ENCODE results near the gene AP3S2. TPM values are rescaled to one million over a fixed set of nuclear protein-coding genes. Genes with fewer than 3 reads are reported as not detected.

Gene AP3S2
- total RNA-seq, 4 donors from 2014 or later = 20.8 to 36.0 (median 23.8) TPM

DNA sequence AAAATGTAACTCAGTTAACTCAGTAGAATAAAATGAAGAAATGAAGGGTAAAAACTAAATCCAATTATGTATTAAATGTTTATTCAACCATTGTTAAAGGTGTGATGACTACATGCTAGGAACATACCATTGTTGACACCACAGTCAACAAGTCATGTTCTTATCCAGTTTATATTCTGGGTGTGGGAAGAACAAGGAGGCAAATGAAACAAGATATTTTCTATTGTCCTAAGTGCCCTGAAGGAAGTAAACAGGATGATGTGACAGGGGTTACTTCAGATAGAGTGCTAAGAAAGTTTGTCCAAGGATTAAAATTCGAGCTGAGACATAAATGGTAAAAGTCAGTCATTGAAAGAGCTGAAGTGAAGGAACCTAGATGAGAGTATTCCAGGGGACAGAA lies 13.1 kb downstream of the AP3S2 start:
- no peak for TF ChIP-seq POLR2A (IDR thresholded peaks at IDR 0.05)
- TF ChIP-seq CTCF (IDR thresholded peaks at IDR 0.05) = no peak
- no peak for DNase-seq (ENCODE audit: low spot score in 2 of 2)
- intact Hi-C loops (cut with DNase I; ENCODE audit: low total_unique reads) = no loop called here
- no peak overlapping the region for H3K4me3 ChIP-seq (ENCODE audit: low read depth, poor library complexity, severe bottlenecking)
- WGBS, 2 donors = 69 to 76% methylated on average over 1 of the region's 1 CpG

DNA sequence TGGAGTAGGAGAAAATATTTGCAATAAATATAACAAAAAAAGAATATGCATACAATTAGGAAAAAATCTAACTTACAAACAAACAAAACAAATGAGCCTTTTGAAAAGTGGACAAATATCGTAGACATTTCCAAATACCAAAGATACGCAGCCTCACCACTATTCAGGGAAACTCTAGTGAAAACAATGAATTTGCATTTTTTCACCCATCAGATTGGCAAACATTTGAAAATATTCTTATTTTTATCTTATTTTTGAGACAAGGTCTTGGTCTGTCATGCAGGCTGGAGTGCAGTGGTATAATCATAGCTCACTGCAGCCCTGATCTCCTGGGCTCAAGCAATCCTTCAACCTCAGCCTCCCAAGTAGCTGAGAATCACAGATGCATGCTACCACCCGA lies 15.5 kb downstream of the AP3S2 start:
- 78 to 84% methylated on average over 3 of the region's 3 CpGs for WGBS, 2 donors
- intact Hi-C loops (cut with DNase I; ENCODE audit: low total_unique reads) = no loop called here
- TF ChIP-seq CTCF (IDR thresholded peaks at IDR 0.05) (no peak), POLR2A (IDR thresholded peaks at IDR 0.05) (no peak)
- H3K4me3 ChIP-seq (ENCODE audit: low read depth, poor library complexity, severe bottlenecking) = no peak overlapping the region
- no peak for DNase-seq (ENCODE audit: low spot score in 2 of 2)

GRCh38 chr15:89877083-89877425 lies 16.7 kb downstream of the AP3S2 start:
- 77 to 85% methylated on average over 2 of the region's 2 CpGs for WGBS, 2 donors
- DNase-seq (ENCODE audit: low spot score in 2 of 2) = no peak
- intact Hi-C loops (cut with DNase I; ENCODE audit: low total_unique reads) = no loop called here
- H3K4me3 ChIP-seq (ENCODE audit: low read depth, poor library complexity, severe bottlenecking) = no peak overlapping the region
- no peak for TF ChIP-seq CTCF (IDR thresholded peaks at IDR 0.05)
- TF ChIP-seq POLR2A (IDR thresholded peaks at IDR 0.05) = no peak

- DNase-seq (ENCODE audit: low spot score in 2 of 2) = no peak
- no peak for TF ChIP-seq POLR2A (IDR thresholded peaks at IDR 0.05)
- no peak for TF ChIP-seq CTCF (IDR thresholded peaks at IDR 0.05)
- intact Hi-C loops (cut with DNase I; ENCODE audit: low total_unique reads) = no loop called here
- 80 to 86% methylated on average over 4 of the region's 4 CpGs for WGBS, 2 donors
- no peak overlapping the region for H3K4me3 ChIP-seq (ENCODE audit: low read depth, poor library complexity, severe bottlenecking)
Measured at GRCh38 chr15:89876396-89877082, 17.3 kb downstream of the AP3S2 start.

GRCh38 chr15:89875741-89876140 lies 18.1 kb downstream of the AP3S2 start:
- no peak for DNase-seq (ENCODE audit: low spot score in 2 of 2)
- TF ChIP-seq POLR2A (IDR thresholded peaks at IDR 0.05) = no peak
- no peak for TF ChIP-seq CTCF (IDR thresholded peaks at IDR 0.05)
- 91 to 94% methylated on average over 6 of the region's 6 CpGs for WGBS, 2 donors
- no peak overlapping the region for H3K4me3 ChIP-seq (ENCODE audit: low read depth, poor library complexity, severe bottlenecking)
- intact Hi-C loops (cut with DNase I; ENCODE audit: low total_unique reads) = no loop called here
